ENCODE data around the gene SLC25A39. TPM values are rescaled to one million over a fixed set of nuclear protein-coding genes. Genes with fewer than 3 reads are reported as not detected.
"Not testable (repeated sequence)": the region's sequence is repeated elsewhere in the genome, so short reads cannot be mapped to it uniquely, and the experiment has no call there.

The SLC25A39 gene
- total RNA-seq, 2 donors from 2014 or later, result 75.9 to 76.5 TPM

- Mint-ChIP-seq H3K27me3 (peaks cover 7% of the 10 kb centered on the region), H3K36me3 (ENCODE audit: low read depth) (no peaks in the 10 kb centered on the region), H3K4me1 (peaks cover 10% of the 10 kb centered on the region), H3K4me3 (no peak overlapping the region), H3K27ac (no peak overlapping the region)
- no peak for DNase-seq
- ATAC-seq, result no peak
- H3K9me3 ChIP-seq (ENCODE audit: control insufficient read depth, low read length, poor library complexity, severe bottlenecking), result no peaks in the 10 kb centered on the region
Measured at GRCh38 chr17:44335968-44336367, 11.3 kb upstream of the SLC25A39 start.

DNA sequence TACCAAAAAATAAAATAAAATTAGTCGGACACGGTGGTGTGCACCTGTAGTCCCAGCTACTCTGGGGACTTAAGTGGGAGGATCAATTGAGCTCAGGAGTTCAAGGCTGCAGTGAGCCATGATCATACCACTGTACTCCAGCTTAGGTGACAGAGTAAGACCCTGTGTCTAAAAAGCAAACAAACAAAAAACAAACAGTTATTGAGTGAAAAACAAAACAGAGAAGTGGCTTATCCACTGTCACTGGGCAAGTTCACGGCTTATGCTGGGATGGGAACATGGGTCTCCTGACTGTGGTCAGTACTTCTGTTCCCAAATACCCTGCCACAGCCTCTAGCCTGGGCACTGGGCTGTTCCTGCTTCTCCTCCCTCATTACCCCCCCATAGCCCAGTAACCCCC, 10.9 kb upstream of the SLC25A39 start:
- H3K4me1 Mint-ChIP-seq, result peaks cover 10% of the 10 kb centered on the region
- peaks cover 4% of the 10 kb centered on the region for H3K27me3 Mint-ChIP-seq
- H3K36me3 Mint-ChIP-seq (ENCODE audit: low read depth), result no peaks in the 10 kb centered on the region
- H3K4me3 Mint-ChIP-seq, result no peak overlapping the region
- ATAC-seq (no peak), DNase-seq (no peak)
- no peaks in the 10 kb centered on the region for H3K9me3 ChIP-seq (ENCODE audit: control insufficient read depth, low read length, poor library complexity, severe bottlenecking)
- H3K27ac Mint-ChIP-seq, result no peak overlapping the region

DNA sequence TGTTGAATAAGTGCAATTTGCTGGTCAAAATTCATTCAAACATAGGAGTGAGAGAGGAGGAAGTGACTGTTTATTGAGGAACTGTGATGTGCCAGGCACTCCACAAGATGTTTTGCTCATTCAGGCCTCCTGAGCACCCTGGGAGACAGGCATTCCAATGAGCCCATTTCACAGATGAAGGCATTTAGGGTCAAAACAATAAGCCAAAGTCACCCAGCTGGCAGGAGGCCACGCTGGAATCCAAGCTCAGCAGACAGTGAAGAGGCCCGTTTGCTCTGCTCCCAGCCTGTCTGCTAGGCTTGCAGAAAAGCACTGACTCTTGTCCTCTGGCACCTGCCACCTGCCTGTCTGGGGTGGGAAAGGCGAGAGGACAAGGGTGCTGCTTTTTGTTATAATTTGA, 10.1 kb upstream of the SLC25A39 start:
- DNase-seq (no peak), ATAC-seq (no peak)
- H3K27ac Mint-ChIP-seq, result peak overlapping the region; percentile 41
- H3K9me3 ChIP-seq (ENCODE audit: control insufficient read depth, low read length, poor library complexity, severe bottlenecking), result no peaks in the 10 kb centered on the region
- peaks cover 4% of the 10 kb centered on the region for H3K27me3 Mint-ChIP-seq
- no peaks in the 10 kb centered on the region for H3K36me3 Mint-ChIP-seq (ENCODE audit: low read depth)
- H3K4me3 Mint-ChIP-seq, result no peak overlapping the region
- peaks cover 10% of the 10 kb centered on the region for H3K4me1 Mint-ChIP-seq

- Mint-ChIP-seq H3K4me3 (no peak overlapping the region), H3K27ac (peak overlapping the region; percentile 41), H3K4me1 (peaks cover 10% of the 10 kb centered on the region), H3K36me3 (ENCODE audit: low read depth) (no peaks in the 10 kb centered on the region), H3K27me3 (peaks cover 4% of the 10 kb centered on the region)
- DNase-seq, result no peak
- H3K9me3 ChIP-seq (ENCODE audit: control insufficient read depth, low read length, poor library complexity, severe bottlenecking), result no peaks in the 10 kb centered on the region
- no peak for ATAC-seq
Measured at GRCh38 chr17:44334315-44334714, 9.7 kb upstream of the SLC25A39 start.

GRCh38 chr17:44333371-44333770, 8.7 kb upstream of the SLC25A39 start:
- Mint-ChIP-seq H3K4me1 (peaks cover 6% of the 10 kb centered on the region), H3K27ac (no peak overlapping the region), H3K4me3 (no peak overlapping the region), H3K36me3 (ENCODE audit: low read depth) (no peaks in the 10 kb centered on the region), H3K27me3 (peaks cover 4% of the 10 kb centered on the region)
- ATAC-seq (no peak), DNase-seq (no peak)
- no peaks in the 10 kb centered on the region for H3K9me3 ChIP-seq (ENCODE audit: control insufficient read depth, low read length, poor library complexity, severe bottlenecking)

DNA sequence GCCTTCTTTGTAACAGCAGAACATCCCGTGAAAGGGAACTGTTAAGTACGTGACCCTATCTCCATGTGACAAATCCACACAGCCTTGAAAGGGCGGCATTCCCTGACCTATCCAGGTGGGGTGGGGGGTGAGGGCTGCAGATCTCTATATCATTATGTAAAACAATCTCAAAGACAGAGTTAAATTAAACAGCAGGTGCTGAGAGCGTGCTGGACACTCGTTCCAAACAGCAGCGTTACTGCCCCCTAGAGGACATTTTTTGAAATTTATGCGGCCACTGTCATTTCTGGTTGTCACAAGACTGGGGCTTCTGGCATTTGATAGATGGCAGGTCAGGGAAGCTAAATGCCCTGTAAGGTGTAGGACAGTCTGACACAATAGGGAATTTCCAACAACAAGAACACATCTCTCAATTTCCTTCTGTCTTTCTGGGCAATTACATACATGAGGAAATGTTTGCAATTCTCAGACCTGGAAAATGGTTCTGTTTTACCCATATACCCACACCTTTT, 6.7 kb upstream of the SLC25A39 start:
- Mint-ChIP-seq H3K4me3 (no peak overlapping the region), H3K36me3 (ENCODE audit: low read depth) (no peaks in the 10 kb centered on the region), H3K27ac (no peak overlapping the region), H3K4me1 (peaks cover 11% of the 10 kb centered on the region), H3K27me3 (no peaks in the 10 kb centered on the region)
- ATAC-seq (peak; percentile 34), DNase-seq (peak in 2 of 3 donors; percentile 43 to 66)
- no peaks in the 10 kb centered on the region for H3K9me3 ChIP-seq (ENCODE audit: control insufficient read depth, low read length, poor library complexity, severe bottlenecking)

GRCh38 chr17:44330263-44330662, 5.6 kb upstream of the SLC25A39 start:
- not testable (repeated sequence) for H3K9me3 ChIP-seq (ENCODE audit: control insufficient read depth, low read length, poor library complexity, severe bottlenecking); H3K27me3 Mint-ChIP-seq; DNase-seq; ATAC-seq; H3K36me3 Mint-ChIP-seq (ENCODE audit: low read depth); H3K4me3 Mint-ChIP-seq; H3K27ac Mint-ChIP-seq
- peaks cover 14% of the 10 kb centered on the region for H3K4me1 Mint-ChIP-seq

GRCh38 chr17:44329516-44329915, 4.9 kb upstream of the SLC25A39 start:
- H3K4me3 Mint-ChIP-seq; H3K36me3 Mint-ChIP-seq (ENCODE audit: low read depth); H3K27ac Mint-ChIP-seq; H3K27me3 Mint-ChIP-seq; ATAC-seq; DNase-seq; H3K9me3 ChIP-seq (ENCODE audit: control insufficient read depth, low read length, poor library complexity, severe bottlenecking): not testable (repeated sequence)
- H3K4me1 Mint-ChIP-seq, result peaks cover 16% of the 10 kb centered on the region

GRCh38 chr17:44327715-44328449, 3.3 kb upstream of the SLC25A39 start:
- Mint-ChIP-seq H3K36me3 (ENCODE audit: low read depth) (no peaks in the 10 kb centered on the region), H3K27ac (peak overlapping the region; percentile 96), H3K27me3 (no peaks in the 10 kb centered on the region), H3K4me3 (peak overlapping the region; percentile 12), H3K4me1 (peaks cover 21% of the 10 kb centered on the region)
- no peak for DNase-seq
- no peak for ATAC-seq
- no peaks in the 10 kb centered on the region for H3K9me3 ChIP-seq (ENCODE audit: control insufficient read depth, low read length, poor library complexity, severe bottlenecking)

GRCh38 chr17:44326861-44327444, 2.3 kb upstream of the SLC25A39 start:
- H3K9me3 ChIP-seq (ENCODE audit: control insufficient read depth, low read length, poor library complexity, severe bottlenecking), result no peaks in the 10 kb centered on the region
- Mint-ChIP-seq H3K36me3 (ENCODE audit: low read depth) (no peaks in the 10 kb centered on the region), H3K27me3 (no peaks in the 10 kb centered on the region), H3K4me3 (peak overlapping the region; percentile 93), H3K27ac (peak overlapping the region; percentile 96), H3K4me1 (peaks cover 21% of the 10 kb centered on the region)
- DNase-seq (peak; percentile 87 to 89 (median 87)), ATAC-seq (peak; percentile 81)

DNA sequence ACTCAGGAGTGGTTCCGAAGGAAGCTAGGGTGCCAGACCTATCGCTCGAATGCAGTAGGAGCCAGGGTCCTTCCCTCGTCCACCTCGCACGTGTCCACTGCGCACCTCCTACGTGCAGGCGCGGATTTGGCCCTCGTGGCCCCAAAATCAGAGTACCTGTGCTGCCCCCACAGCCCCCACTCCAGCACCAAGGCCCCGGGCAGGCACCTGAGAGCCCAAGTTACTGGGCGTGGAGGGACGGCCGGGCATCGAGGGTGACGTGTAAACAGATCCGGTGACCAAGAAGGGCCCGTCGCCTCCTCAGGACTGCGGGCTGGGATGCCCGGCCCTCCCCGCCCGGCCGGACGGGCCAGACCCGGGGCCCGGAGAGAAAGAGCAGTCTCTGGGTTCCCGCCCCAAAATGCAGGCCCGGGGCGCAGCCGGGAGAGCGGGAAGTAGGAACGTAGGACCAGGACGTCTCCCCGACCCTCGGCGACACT, 492 bp downstream of the SLC25A39 start:
- no peaks in the 10 kb centered on the region for H3K9me3 ChIP-seq (ENCODE audit: control insufficient read depth, low read length, poor library complexity, severe bottlenecking)
- H3K27ac Mint-ChIP-seq, result peak overlapping the region; percentile 24
- no peaks in the 10 kb centered on the region for H3K27me3 Mint-ChIP-seq
- peaks cover 16% of the 10 kb centered on the region for H3K4me1 Mint-ChIP-seq
- peak overlapping the region; percentile 93 for H3K4me3 Mint-ChIP-seq
- ATAC-seq (no peak), DNase-seq (no peak)
- peaks cover 2% of the 10 kb centered on the region for H3K36me3 Mint-ChIP-seq (ENCODE audit: low read depth)

- H3K4me3 Mint-ChIP-seq, result peak overlapping the region; percentile 93
- no peaks in the 10 kb centered on the region for H3K9me3 ChIP-seq (ENCODE audit: control insufficient read depth, low read length, poor library complexity, severe bottlenecking)
- ATAC-seq (no peak), DNase-seq (no peak)
- H3K27ac Mint-ChIP-seq, result peak overlapping the region; percentile 24
- H3K27me3 Mint-ChIP-seq, result peaks cover 1% of the 10 kb centered on the region
- peaks cover 16% of the 10 kb centered on the region for H3K4me1 Mint-ChIP-seq
- H3K36me3 Mint-ChIP-seq (ENCODE audit: low read depth), result peaks cover 2% of the 10 kb centered on the region
Measured at GRCh38 chr17:44323359-44324091, 1.1 kb downstream of the SLC25A39 start.

DNA sequence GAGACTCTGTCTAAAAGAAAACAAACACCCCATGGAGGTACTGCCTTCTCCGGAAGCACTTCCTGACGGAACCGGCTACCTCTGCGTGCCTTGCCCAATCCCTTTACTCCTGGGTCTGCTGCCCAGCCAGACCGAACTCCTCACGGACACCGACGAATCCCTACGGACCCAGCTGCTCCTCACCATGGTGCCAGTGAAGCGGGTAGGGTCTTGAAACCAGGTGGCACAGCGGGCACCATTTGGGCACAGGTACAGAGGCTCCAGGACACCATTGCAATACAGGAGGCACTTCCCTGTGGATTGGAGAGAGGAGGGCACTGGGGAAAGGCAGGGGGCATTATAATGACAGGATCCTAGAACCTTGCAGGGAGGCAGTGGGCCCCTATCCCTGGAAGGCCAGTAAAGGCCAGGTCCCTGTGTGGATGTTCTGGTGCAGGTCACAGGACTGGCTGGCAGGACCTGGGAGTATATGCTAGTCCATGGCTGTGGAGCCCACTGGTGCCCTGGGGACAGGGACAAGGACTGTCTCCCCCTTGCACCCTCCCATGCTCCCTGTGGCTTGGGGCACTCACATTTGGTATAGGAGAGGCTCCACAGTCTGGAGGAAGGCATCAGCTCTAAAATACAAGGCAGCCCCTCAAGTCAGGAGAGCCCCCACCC, 2.3 kb downstream of the SLC25A39 start:
- Mint-ChIP-seq H3K36me3 (ENCODE audit: low read depth) (peaks cover 2% of the 10 kb centered on the region), H3K4me1 (peaks cover 15% of the 10 kb centered on the region), H3K27ac (no peak overlapping the region), H3K27me3 (peaks cover 13% of the 10 kb centered on the region), H3K4me3 (peak overlapping the region; percentile 43)
- H3K9me3 ChIP-seq (ENCODE audit: control insufficient read depth, low read length, poor library complexity, severe bottlenecking), result no peaks in the 10 kb centered on the region
- DNase-seq (no peak), ATAC-seq (no peak)

All from T-helper 17 cell (primary cell).